ENCODE data around the gene SGF29.
"Not testable (repeated sequence)": the region's sequence is repeated elsewhere in the genome, so short reads cannot be mapped to it uniquely, and the experiment has no call there.

Gene SGF29

DNA sequence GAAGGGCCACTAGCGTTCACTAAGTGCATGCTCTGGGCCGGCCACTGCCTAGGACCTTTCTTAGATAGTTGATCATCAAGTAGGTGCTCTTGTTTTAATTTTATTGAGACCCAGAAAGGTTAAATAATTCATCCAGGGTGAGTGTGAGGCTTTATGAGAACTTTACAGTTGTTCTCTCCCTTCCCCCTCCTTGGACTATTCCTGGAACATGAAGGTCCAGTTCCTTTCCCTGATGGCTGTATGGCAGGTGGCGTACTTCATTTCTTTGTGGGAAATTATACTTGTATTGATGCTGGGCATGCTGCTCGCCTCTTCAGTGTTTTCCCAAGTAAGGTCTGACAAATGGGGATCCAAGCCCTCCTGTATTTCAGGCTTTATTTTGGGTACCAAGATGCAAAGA is 8.5 kb downstream of the SGF29 start:
- TF ChIP-seq, protein P1, sequence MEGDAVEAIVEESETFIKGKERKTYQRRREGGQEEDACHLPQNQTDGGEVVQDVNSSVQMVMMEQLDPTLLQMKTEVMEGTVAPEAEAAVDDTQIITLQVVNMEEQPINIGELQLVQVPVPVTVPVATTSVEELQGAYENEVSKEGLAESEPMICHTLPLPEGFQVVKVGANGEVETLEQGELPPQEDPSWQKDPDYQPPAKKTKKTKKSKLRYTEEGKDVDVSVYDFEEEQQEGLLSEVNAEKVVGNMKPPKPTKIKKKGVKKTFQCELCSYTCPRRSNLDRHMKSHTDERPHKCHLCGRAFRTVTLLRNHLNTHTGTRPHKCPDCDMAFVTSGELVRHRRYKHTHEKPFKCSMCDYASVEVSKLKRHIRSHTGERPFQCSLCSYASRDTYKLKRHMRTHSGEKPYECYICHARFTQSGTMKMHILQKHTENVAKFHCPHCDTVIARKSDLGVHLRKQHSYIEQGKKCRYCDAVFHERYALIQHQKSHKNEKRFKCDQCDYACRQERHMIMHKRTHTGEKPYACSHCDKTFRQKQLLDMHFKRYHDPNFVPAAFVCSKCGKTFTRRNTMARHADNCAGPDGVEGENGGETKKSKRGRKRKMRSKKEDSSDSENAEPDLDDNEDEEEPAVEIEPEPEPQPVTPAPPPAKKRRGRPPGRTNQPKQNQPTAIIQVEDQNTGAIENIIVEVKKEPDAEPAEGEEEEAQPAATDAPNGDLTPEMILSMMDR (IDR thresholded peaks at IDR 0.05; ENCODE audit: low read depth, low read length) = no peak
- no peak for DNase-seq (ENCODE audit: low read depth, low spot score)
- in situ Hi-C loops (cut with HindIII; ENCODE audit: low sequenced_read_pairs) = no loop called here
- no peak overlapping the region for H3K4me3 ChIP-seq (ENCODE audit: low read depth, low read length)

DNA sequence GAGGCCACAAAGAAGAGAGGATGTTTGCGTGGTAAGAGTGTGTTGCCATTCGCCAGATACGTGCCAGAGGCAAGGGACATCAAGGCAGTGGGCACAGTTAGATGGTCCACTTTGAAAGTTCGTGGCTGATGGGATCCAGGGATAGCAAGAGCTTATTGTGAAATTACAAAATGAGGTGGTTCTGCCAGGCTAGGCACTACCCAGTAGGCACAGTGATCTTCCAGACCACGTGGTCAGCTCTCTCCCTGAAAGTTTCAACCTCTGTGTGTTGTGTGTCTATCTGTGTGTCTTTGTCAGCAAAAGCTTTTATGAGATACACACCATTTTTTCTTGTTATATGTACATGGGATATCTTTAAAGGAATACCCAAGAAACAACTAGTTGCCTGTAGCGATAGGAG is 9.5 kb downstream of the SGF29 start:
- no peak for DNase-seq (ENCODE audit: low read depth, low spot score)
- TF ChIP-seq, protein P1 (IDR thresholded peaks at IDR 0.05; ENCODE audit: low read depth, low read length) = no peak
- H3K4me3 ChIP-seq (ENCODE audit: low read depth, low read length) = no peak overlapping the region
- in situ Hi-C loops (cut with HindIII; ENCODE audit: low sequenced_read_pairs) = no loop called here

DNA sequence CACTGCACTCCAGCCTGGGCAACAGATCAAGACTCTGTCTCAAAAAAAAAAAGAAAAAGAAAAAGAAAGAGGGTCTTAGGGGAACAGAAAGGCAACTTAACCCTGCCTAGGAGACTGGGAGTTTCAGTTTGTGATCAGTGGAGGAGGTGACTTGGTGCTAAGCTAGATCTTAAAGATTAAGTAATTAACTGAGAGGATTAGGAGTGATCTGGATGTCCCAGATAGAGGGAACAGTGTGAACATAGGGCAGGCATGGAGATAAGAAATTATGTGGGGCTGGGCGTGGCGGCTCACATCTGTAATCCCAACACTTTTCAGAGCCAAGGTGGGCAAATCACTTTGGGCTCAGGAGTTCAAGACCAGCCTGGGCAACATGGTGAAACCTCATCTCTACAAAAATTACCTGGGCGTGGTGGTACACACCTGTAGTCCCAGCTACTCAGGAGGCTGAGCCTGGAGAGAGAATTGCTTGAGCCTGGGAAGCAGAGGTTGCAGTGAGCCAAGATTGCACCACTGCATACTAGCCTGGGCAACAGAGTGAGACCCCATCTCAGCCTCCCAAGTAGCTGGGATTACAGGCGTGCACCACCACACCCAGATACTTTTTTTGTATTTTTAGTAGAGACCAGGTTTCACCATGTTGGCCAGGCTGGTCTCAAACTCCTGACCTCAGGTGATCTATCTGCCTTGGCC is 12.7 kb downstream of the SGF29 start:
- in situ Hi-C loops (cut with HindIII; ENCODE audit: low sequenced_read_pairs); DNase-seq (ENCODE audit: low read depth, low spot score); H3K4me3 ChIP-seq (ENCODE audit: low read depth, low read length): not testable (repeated sequence)

DNA sequence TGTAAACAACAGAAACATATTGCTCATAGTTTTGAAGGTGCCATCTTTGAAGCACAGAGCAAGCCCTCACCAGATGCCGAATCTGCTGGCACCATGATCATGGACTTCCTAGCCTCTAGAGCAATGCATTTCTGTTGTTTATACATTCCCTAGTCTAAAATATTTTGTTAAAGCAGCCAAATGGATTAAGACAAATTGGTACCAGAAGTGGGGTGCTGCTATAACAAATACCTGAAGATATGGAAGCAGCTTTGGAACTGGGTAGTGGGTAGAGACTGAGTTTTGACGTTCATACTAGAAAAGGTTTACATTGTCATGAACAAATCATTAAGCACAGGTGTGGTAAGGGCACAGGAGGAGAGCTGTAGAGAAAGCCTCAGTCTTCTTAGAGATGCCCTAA is 13.6 kb downstream of the SGF29 start:
- TF ChIP-seq, protein P1 (IDR thresholded peaks at IDR 0.05; ENCODE audit: low read depth, low read length) = no peak
- DNase-seq (ENCODE audit: low read depth, low spot score) = no peak
- H3K4me3 ChIP-seq (ENCODE audit: low read depth, low read length) = no peak overlapping the region
- in situ Hi-C loops (cut with HindIII; ENCODE audit: low sequenced_read_pairs) = no loop called here

DNA sequence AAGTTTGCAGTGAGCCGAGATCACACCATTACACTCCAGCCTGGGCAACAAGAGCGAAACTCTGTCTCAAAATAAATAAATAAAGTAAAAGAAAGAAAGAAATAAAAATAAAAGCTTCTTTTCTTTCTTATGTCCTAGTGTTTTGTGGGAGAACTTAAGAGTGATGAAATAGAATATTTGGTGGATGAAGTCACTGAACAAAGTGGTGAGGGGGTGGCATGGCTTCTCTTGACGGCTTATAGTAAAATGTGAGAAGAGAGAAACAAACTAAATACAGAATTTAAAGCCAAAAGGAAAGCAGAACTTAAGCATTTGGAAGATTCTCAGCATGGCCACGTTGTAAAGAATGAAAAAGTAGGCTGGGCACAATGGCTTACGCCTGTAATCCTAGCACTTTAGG is 15.3 kb downstream of the SGF29 start:
- DNase-seq (ENCODE audit: low read depth, low spot score) = peak; percentile 34
- H3K4me3 ChIP-seq (ENCODE audit: low read depth, low read length) = no peak overlapping the region
- in situ Hi-C loops (cut with HindIII; ENCODE audit: low sequenced_read_pairs) = no loop called here
- TF ChIP-seq, protein P1 (IDR thresholded peaks at IDR 0.05; ENCODE audit: low read depth, low read length) = no peak

DNA sequence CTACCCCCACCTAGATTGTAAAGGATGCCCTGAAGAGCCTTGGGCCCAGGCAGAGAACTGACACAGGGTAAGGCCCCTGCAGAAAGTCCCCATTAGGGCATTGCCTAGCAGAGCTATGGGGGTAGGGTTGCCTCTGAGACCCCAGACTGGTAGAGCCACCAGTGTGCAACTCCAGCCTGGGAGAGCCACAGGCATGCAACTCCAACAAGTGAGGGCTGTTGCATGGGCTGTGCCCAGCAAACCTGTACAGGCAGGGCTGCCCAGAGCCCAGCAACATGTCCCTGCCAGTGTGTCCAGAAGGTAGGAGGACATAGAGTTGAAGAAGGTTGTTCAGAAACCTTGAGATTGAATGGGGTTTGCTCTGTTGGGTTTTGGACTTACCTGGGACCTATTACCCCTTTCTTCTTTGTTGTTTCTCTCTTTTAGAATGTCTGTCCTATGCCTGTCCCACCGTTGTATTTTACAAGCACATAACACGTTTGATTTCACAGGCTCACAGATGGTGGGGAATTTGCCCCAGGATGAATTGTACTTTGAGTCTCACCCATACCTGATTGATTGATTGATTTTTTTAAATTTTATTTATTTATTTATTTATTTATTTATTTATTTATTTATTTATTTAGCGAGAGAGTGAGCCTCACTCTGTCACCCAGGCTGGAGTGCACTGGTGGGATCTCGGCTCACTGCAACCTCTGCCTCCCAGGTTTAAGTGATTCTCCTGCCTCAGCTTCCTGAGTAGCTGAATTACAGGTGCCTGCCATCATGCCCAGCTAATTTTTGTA is 16.4 kb downstream of the SGF29 start:
- in situ Hi-C loops (cut with HindIII; ENCODE audit: low sequenced_read_pairs) = no loop called here
- TF ChIP-seq, protein P1 (IDR thresholded peaks at IDR 0.05; ENCODE audit: low read depth, low read length) = no peak
- no peak overlapping the region for H3K4me3 ChIP-seq (ENCODE audit: low read depth, low read length)
- no peak for DNase-seq (ENCODE audit: low read depth, low spot score)

All from astrocyte of the spinal cord (primary cell).